ENCODE results near the gene PTPRM. TPM values are rescaled to one million over a fixed set of nuclear protein-coding genes. Genes with fewer than 3 reads are reported as not detected.
A peak's percentile ranks its signal among the peaks of the same experiment; 100 is the strongest.

Gene PTPRM
- total RNA-seq, 1 donor = 64.2 TPM

DNA sequence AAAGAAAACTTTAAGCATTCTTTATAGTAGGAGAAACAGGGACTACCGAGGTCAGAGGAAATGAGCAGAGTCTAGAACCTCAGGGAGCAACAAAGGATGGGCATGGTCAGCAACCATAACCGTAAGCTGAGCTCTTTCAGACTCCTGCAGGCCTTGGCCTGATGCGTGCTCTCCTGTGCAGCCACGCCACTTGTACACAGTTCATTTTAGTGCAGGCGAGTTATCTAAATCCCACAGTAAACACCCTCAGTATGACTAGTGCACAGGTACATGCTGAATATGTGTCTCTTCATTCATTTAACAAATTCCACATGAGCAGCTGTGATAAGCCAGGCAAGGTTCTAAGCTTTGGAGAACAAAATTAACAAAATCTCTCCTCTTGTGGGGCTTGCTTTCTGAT lies 640.9 kb downstream of the PTPRM start:
- H3K4me3 ChIP-seq (ENCODE audit: low read depth, low read length) = no peak overlapping the region
- DNase-seq (ENCODE audit: low read depth) = no peak
- TF ChIP-seq, protein P1, sequence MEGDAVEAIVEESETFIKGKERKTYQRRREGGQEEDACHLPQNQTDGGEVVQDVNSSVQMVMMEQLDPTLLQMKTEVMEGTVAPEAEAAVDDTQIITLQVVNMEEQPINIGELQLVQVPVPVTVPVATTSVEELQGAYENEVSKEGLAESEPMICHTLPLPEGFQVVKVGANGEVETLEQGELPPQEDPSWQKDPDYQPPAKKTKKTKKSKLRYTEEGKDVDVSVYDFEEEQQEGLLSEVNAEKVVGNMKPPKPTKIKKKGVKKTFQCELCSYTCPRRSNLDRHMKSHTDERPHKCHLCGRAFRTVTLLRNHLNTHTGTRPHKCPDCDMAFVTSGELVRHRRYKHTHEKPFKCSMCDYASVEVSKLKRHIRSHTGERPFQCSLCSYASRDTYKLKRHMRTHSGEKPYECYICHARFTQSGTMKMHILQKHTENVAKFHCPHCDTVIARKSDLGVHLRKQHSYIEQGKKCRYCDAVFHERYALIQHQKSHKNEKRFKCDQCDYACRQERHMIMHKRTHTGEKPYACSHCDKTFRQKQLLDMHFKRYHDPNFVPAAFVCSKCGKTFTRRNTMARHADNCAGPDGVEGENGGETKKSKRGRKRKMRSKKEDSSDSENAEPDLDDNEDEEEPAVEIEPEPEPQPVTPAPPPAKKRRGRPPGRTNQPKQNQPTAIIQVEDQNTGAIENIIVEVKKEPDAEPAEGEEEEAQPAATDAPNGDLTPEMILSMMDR (IDR thresholded peaks at IDR 0.05; ENCODE audit: insufficient read depth, low read length) = no peak

DNA sequence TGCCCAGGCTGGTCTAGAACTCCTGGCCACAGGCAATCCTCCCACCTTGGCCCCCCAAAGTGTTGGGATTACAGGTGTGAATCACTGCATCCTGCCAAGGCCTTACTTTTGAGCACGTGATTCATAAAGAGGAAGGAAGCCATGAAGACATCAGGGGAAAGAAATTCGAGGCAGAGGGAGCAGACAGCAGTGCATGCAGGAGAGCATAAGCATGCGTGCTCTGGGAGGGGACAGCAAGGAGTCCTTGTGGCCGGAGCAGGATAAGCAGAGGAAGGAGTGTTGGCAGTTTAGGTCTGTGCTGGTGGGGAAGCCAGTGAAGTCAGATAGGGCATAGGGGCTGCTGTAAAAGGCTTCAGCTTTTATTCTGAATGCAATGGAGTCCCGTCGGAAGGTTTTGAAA lies 641.6 kb downstream of the PTPRM start:
- TF ChIP-seq, protein P1 (IDR thresholded peaks at IDR 0.05; ENCODE audit: insufficient read depth, low read length) = no peak
- no peak for DNase-seq (ENCODE audit: low read depth)
- H3K4me3 ChIP-seq (ENCODE audit: low read depth, low read length) = no peak overlapping the region

DNA sequence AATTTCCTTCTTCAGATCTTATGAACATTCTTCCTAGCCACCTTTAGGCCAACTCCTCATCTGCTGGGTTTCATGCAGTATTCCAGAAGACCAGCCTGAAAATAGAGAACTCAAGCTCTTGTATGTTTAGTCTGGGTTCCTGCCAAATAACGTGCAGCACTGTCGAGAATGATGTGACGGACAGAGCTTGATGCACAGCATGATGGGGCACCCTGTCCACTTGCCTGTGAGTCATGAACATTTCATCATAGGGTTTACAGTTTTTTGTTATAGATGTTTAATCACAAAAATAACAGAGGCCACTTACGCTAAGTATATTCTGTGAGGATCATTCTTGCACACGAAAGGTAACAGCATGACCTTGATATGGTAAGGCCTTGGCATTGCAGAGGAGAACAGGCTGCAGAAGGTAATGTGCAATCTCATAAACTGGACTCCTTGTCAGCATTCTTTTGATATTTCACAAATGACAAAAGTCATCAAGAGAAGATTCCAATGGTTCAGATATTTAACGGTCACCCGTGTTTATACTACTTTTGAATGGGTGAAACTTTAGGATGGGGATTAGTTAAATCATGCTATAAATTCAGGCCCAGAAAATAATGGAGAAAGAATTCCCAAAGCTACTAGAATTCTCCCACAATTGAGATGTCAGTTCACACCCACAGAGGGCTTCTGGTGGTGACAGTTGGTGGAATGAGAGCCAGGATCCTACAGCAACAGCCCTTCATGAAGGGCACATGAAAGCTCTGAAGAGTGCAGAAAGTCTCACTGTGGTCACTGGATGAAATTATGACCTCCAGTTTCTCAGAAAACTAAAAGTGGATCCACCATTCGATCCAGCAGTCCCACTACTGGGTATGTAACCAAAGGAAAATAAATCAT lies 646.0 kb downstream of the PTPRM start:
- TF ChIP-seq, protein P1 (IDR thresholded peaks at IDR 0.05; ENCODE audit: insufficient read depth, low read length) = no peak
- DNase-seq (ENCODE audit: low read depth) = peak; percentile 79
- H3K4me3 ChIP-seq (ENCODE audit: low read depth, low read length) = no peak overlapping the region

DNA sequence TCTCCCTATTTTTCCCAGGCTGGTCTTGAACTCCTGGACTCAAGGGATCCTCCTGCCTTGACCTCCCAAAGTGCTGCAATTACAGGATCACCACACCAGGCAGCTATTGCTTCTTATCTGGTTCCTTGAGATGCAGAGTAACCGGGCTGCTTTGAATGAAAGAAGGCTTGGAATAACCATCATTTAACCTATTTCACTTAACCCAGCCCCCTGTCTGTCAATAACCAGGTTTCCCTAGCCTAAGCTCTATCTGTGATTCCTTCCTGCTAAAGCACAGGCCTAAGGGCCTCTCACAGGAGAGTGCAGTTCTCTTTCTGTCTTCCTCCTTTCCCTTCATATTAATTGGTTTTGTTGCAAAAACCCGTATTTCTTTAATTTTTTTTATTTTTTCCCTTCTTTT lies 648.6 kb downstream of the PTPRM start:
- DNase-seq (ENCODE audit: low read depth) = no peak
- H3K4me3 ChIP-seq (ENCODE audit: low read depth, low read length) = no peak overlapping the region
- TF ChIP-seq, protein P1 (IDR thresholded peaks at IDR 0.05; ENCODE audit: insufficient read depth, low read length) = no peak

DNA sequence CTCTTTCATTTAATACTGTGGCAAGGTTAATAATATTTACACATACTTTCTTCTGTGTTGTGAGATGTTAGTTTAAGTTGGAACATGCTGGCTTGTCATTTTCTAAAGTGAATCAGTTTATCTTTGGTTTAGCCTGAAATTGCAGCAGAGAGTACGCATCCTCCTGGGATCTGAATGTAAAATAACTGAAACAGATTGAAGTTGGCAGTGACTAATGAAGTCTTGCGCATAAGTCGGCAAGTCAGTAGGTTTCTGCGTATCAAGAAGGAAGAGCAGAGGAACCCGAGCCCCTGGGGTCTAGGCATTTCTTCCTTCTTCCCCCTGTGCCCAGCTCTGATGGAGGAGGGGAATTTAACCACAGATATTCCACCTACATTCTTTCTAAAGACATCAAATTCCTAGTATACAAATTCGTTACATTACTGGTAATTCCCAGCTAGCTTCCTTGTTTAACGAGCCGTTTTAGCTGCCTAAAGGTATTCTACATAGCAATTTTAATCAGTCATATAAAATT lies 650.0 kb downstream of the PTPRM start:
- H3K4me3 ChIP-seq (ENCODE audit: low read depth, low read length) = no peak overlapping the region
- TF ChIP-seq, protein P1 (IDR thresholded peaks at IDR 0.05; ENCODE audit: insufficient read depth, low read length) = no peak
- no peak for DNase-seq (ENCODE audit: low read depth)

GRCh38 chr18:8218197-8218596 lies 651.1 kb downstream of the PTPRM start:
- DNase-seq (ENCODE audit: low read depth) = no peak
- TF ChIP-seq, protein P1 (IDR thresholded peaks at IDR 0.05; ENCODE audit: insufficient read depth, low read length) = no peak
- no peak overlapping the region for H3K4me3 ChIP-seq (ENCODE audit: low read depth, low read length)

All from fibroblast of the aortic adventitia (primary cell).